Measurements from ENCODE around the gene B3GLCT.

B3GLCT gene

DNA sequence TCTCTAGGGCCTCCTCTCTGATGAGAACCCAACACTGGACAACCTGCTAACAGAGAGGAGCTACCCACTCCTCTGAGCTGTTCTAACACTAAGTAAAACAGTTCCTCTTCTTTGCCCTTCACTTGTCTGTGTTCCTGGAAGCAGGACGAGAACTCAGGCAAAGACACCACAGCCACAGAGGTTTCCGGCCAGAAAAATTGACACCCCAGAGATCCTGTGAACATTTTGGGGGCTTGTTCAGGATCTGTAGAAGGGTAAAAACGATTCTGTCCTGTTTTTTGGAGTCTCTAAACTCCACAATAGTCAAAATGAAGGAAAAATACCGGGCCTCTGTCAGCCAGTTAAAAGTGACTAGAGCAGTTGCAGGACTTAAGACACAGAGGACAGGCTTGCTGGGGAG, 165.9 kb downstream of the B3GLCT start:
- H3K4me3 ChIP-seq (replicated peaks in 1 of 2; ENCODE audit: low read depth in 2 of 2, low read length in 2 of 2): no peak overlapping the region
- DNase-seq (ENCODE audit: low read depth in 2 of 2): no peak
- TF ChIP-seq, protein P1, sequence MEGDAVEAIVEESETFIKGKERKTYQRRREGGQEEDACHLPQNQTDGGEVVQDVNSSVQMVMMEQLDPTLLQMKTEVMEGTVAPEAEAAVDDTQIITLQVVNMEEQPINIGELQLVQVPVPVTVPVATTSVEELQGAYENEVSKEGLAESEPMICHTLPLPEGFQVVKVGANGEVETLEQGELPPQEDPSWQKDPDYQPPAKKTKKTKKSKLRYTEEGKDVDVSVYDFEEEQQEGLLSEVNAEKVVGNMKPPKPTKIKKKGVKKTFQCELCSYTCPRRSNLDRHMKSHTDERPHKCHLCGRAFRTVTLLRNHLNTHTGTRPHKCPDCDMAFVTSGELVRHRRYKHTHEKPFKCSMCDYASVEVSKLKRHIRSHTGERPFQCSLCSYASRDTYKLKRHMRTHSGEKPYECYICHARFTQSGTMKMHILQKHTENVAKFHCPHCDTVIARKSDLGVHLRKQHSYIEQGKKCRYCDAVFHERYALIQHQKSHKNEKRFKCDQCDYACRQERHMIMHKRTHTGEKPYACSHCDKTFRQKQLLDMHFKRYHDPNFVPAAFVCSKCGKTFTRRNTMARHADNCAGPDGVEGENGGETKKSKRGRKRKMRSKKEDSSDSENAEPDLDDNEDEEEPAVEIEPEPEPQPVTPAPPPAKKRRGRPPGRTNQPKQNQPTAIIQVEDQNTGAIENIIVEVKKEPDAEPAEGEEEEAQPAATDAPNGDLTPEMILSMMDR (IDR thresholded peaks at IDR 0.05; ENCODE audit: low read depth, low read length): no peak

DNA sequence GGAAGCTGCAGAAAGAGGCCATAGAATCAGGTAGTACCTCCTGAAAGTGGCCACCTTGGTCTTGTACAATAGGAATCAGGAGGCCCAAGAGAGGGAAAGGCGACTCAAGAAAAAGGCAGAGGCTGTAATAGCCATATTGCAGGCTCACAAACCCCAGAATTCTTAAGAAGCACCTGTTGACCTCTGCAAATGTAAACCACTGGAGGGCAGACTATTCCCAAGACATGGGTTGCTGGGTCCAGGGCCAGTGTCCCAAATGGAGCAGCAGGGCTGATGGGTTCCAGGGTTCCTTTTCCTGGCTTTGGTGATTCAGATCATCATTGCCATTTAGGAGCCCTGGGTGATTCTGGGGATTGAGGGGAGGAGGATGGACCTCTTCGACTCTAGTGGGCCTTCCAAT, 167.6 kb downstream of the B3GLCT start:
- H3K4me3 ChIP-seq (replicated peaks in 1 of 2; ENCODE audit: low read depth in 2 of 2, low read length in 2 of 2): no peak overlapping the region
- TF ChIP-seq, protein P1 (IDR thresholded peaks at IDR 0.05; ENCODE audit: low read depth, low read length): no peak
- DNase-seq (ENCODE audit: low read depth in 2 of 2): no peak

DNA sequence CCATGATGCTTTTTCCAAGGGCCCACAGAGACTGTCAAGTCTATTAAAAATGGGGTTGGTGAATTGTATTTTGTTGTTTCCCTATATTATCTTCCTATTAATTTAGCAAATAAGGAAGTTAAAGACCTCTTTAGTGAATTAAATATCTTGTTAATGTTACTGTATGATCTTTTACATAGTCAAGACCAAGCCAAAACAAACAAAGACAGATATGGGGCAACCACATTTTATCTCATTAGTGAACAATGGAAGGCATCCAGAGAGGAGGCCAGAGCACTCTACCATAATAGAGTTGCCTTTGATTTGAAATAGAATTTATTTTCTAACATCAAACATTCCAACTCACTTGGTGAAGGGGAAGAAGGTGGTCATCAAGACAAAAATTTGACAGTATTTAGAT, 169.4 kb downstream of the B3GLCT start:
- H3K4me3 ChIP-seq (replicated peaks in 1 of 2; ENCODE audit: low read depth in 2 of 2, low read length in 2 of 2): no peak overlapping the region
- TF ChIP-seq, protein P1 (IDR thresholded peaks at IDR 0.05; ENCODE audit: low read depth, low read length): no peak
- DNase-seq (ENCODE audit: low read depth in 2 of 2): peak; percentile 5 to 50

DNA sequence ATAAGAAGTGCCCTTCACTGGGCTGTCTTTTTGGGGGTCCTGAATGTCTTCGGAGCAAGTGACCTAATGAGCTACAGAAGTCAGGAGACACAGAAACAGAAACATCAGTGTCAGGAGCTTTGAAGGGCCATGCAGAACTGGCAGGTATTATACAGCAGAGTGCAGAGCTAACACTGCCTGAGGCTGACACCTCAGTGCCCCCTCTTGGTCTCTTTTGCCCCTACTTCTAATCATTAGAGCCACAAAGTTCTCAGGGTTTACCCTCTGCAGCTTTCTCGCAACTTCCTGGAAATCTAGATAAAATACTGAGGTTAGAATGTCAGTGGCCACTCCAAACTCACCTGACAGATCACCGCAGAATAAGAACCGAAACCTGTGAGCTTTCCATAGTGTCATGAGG, 172.7 kb downstream of the B3GLCT start:
- TF ChIP-seq, protein P1 (IDR thresholded peaks at IDR 0.05; ENCODE audit: low read depth, low read length): no peak
- H3K4me3 ChIP-seq (replicated peaks in 1 of 2; ENCODE audit: low read depth in 2 of 2, low read length in 2 of 2): no peak overlapping the region
- DNase-seq (ENCODE audit: low read depth in 2 of 2): no peak

DNA sequence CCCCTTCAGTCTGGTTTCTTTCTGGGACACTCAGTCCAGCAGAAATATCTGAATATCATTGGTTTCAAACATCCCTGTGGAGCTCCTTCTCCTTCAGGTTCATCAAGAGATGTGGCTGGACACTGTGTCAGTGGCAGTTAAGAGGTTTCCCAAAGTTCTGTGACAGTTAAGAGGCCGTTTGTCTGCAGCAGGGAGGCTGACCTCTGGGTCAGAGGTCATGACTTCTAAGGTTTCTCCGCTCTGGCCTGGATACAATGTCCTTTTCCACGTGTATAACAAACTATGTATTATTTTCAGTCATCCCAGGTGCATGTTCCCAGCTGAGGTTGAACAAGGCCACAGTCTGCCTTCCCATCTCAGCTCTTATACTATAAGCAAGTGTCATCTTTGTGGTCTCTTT, 174.9 kb downstream of the B3GLCT start:
- no peak for DNase-seq (ENCODE audit: low read depth in 2 of 2)
- TF ChIP-seq, protein P1 (IDR thresholded peaks at IDR 0.05; ENCODE audit: low read depth, low read length): no peak
- no peak overlapping the region for H3K4me3 ChIP-seq (replicated peaks in 1 of 2; ENCODE audit: low read depth in 2 of 2, low read length in 2 of 2)

DNA sequence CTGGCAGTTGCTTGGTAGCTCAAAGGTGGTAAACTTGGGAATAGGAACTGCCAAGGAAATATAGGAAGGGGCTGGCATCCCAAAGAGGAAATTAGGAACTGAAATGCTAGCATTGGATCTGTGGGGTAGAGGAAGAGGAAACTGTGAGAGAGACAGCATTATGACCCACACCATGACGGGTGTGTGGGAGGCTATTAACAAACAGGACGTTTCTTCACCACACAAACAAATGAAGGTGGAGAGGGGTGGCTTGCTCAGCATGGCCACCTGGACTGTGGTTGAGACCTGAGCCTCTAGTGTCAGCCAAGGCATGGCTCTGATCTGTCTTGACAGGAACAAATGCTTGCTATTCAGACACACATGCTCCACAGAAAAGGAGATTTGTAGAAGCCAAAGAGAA, 178.2 kb downstream of the B3GLCT start:
- H3K4me3 ChIP-seq (replicated peaks in 1 of 2; ENCODE audit: low read depth in 2 of 2, low read length in 2 of 2): no peak overlapping the region
- no peak for DNase-seq (ENCODE audit: low read depth in 2 of 2)
- TF ChIP-seq, protein P1 (IDR thresholded peaks at IDR 0.05; ENCODE audit: low read depth, low read length): no peak

DNA sequence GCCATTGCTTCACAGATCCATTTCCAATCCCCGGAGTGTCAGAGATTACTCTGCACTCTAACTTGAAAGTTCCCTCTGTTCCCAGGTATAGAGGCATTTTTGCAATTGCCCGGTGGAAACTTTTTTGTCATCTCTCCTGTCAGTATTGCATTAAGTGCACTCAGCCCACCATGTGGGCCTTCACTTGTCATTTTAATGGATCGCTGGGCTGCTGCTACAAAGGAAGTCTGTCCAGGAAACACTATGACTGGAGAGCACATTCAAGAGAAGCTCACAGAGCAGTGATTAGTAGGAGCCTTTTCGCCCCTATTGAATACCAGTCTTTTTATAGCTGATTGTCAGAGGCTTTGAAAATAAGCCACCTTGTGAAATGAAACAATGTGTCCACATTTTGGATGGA, 180.9 kb downstream of the B3GLCT start:
- H3K4me3 ChIP-seq (replicated peaks in 1 of 2; ENCODE audit: low read depth in 2 of 2, low read length in 2 of 2): no peak overlapping the region
- no peak for DNase-seq (ENCODE audit: low read depth in 2 of 2)

More for the DNA sequence above, 180.9 kb downstream of the B3GLCT start:
- TF ChIP-seq, protein P1 (IDR thresholded peaks at IDR 0.05; ENCODE audit: low read depth, low read length): no peak

Data from cardiac fibroblast (primary cell).